ENCODE data around the gene TERC.

The TERC gene

DNA sequence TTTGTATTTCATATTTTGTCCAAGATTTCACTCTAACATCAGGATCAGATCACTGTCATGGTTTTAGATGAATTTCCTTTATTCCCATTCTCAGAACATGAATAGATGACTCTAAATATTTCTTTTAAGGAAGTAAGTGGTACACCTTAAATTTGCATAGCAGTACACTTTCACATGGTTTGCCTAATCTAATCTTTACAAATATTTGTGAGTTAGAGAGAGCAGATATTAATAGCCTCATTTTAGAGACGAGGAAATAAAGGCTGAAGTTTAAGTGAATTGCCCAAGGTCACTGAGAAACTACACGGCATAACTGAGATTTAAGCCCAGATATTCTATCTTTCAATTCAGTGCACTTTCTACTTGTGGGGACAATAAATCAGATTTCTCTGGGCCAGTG, 14.2 kb downstream of the TERC start:
- Histone ChIP-seq H2AFZ (ENCODE audit: low read length) (no peak overlapping the region), H3K4me1 (ENCODE audit: insufficient read depth, low read length, severe bottlenecking) (no peaks in the 10 kb centered on the region), H3K9me3 (ENCODE audit: low read length) (no peaks in the 10 kb centered on the region), H3K36me3 (ENCODE audit: insufficient read depth, low read length) (no peaks in the 10 kb centered on the region), H3K9me2 (ENCODE audit: low read depth, low read length) (no peaks in the 10 kb centered on the region), H3K27ac (ENCODE audit: low read depth, low read length, poor library complexity, severe bottlenecking) (no peak overlapping the region), H3K9ac (ENCODE audit: low read length) (no peak overlapping the region), H3K4me3 (ENCODE audit: low read depth, low read length, poor library complexity, severe bottlenecking) (no peak overlapping the region), H3K27me3 (ENCODE audit: insufficient read depth, low read length) (peaks cover 9% of the 10 kb centered on the region), H4K20me1 (ENCODE audit: insufficient read depth, low read length) (no peaks in the 10 kb centered on the region), H3K79me2 (ENCODE audit: insufficient read depth, low read length) (no peaks in the 10 kb centered on the region), H3K4me2 (ENCODE audit: low read length) (no peak overlapping the region), H3F3A (ENCODE audit: insufficient read depth, low read length) (no peaks in the 10 kb centered on the region)
- TF ChIP-seq, protein P1, sequence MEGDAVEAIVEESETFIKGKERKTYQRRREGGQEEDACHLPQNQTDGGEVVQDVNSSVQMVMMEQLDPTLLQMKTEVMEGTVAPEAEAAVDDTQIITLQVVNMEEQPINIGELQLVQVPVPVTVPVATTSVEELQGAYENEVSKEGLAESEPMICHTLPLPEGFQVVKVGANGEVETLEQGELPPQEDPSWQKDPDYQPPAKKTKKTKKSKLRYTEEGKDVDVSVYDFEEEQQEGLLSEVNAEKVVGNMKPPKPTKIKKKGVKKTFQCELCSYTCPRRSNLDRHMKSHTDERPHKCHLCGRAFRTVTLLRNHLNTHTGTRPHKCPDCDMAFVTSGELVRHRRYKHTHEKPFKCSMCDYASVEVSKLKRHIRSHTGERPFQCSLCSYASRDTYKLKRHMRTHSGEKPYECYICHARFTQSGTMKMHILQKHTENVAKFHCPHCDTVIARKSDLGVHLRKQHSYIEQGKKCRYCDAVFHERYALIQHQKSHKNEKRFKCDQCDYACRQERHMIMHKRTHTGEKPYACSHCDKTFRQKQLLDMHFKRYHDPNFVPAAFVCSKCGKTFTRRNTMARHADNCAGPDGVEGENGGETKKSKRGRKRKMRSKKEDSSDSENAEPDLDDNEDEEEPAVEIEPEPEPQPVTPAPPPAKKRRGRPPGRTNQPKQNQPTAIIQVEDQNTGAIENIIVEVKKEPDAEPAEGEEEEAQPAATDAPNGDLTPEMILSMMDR (IDR thresholded peaks at IDR 0.05; ENCODE audit: low read length), result no peak

DNA sequence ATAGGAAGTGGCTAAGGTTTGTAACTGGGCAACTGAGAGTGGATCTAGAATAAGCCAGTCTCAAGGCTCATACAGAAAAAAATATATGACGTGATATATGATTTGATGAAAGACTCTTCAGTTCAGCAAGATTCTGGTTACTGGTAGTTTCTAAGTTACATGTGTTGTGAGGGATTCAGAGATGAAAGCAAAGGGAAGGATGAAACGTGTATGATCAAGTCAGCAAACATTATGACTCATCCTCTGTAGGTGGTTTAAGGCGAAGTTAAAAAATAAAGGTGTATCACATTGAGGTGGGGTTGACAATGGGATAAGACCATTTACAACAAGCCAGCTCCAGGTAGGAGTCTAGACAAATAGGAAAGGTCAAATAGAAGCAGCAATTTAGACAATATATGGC, 16.2 kb downstream of the TERC start:
- Histone ChIP-seq H3F3A (ENCODE audit: insufficient read depth, low read length) (no peaks in the 10 kb centered on the region), H3K27ac (ENCODE audit: low read depth, low read length, poor library complexity, severe bottlenecking) (no peak overlapping the region), H3K9ac (ENCODE audit: low read length) (no peak overlapping the region), H3K9me2 (ENCODE audit: low read depth, low read length) (no peaks in the 10 kb centered on the region), H3K9me3 (ENCODE audit: low read length) (no peaks in the 10 kb centered on the region), H4K20me1 (ENCODE audit: insufficient read depth, low read length) (no peaks in the 10 kb centered on the region), H3K27me3 (ENCODE audit: insufficient read depth, low read length) (peaks cover 9% of the 10 kb centered on the region), H3K36me3 (ENCODE audit: insufficient read depth, low read length) (no peaks in the 10 kb centered on the region), H3K4me1 (ENCODE audit: insufficient read depth, low read length, severe bottlenecking) (no peaks in the 10 kb centered on the region), H3K4me2 (ENCODE audit: low read length) (no peak overlapping the region), H2AFZ (ENCODE audit: low read length) (no peak overlapping the region), H3K79me2 (ENCODE audit: insufficient read depth, low read length) (no peaks in the 10 kb centered on the region), H3K4me3 (ENCODE audit: low read depth, low read length, poor library complexity, severe bottlenecking) (no peak overlapping the region)
- TF ChIP-seq, protein P1 (IDR thresholded peaks at IDR 0.05; ENCODE audit: low read length), result no peak
- TF ChIP-seq EZH2 (IDR thresholded peaks at IDR 0.05; ENCODE audit: borderline replicate concordance, low read length), result no peak

DNA sequence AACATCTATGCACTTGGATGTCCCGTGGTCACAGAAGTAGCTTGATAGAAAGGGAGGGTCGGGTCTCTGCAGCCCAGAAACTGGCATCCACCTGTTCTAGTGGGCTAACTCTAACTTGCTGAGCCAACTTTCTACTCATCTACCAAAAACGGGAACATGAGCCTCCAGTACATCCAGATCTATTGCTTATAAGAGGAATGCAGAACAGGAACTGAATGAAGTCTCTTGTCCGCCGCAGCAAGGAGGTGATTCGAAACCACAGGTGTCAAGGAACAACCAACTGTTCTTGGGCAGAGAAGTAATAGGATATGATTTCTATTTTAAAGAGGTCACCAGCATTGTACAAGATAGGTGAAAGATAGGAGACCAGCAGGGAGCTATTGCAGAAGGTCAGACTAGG, 17.9 kb downstream of the TERC start:
- no peak for TF ChIP-seq EZH2 (IDR thresholded peaks at IDR 0.05; ENCODE audit: borderline replicate concordance, low read length)
- TF ChIP-seq, protein P1 (IDR thresholded peaks at IDR 0.05; ENCODE audit: low read length), result no peak
- no peak overlapping the region for H2AFZ ChIP-seq (ENCODE audit: low read length)
- H4K20me1 ChIP-seq (ENCODE audit: insufficient read depth, low read length), result no peaks in the 10 kb centered on the region
- H3K9me3 ChIP-seq (ENCODE audit: low read length), result no peaks in the 10 kb centered on the region
- H3K4me1 ChIP-seq (ENCODE audit: insufficient read depth, low read length, severe bottlenecking), result no peaks in the 10 kb centered on the region
- H3K79me2 ChIP-seq (ENCODE audit: insufficient read depth, low read length), result no peaks in the 10 kb centered on the region
- peaks cover 9% of the 10 kb centered on the region for H3K27me3 ChIP-seq (ENCODE audit: insufficient read depth, low read length)
- no peak overlapping the region for H3K27ac ChIP-seq (ENCODE audit: low read depth, low read length, poor library complexity, severe bottlenecking)
- H3K36me3 ChIP-seq (ENCODE audit: insufficient read depth, low read length), result no peaks in the 10 kb centered on the region
- H3K9ac ChIP-seq (ENCODE audit: low read length), result no peak overlapping the region
- H3K4me2 ChIP-seq (ENCODE audit: low read length), result no peak overlapping the region
- no peak overlapping the region for H3K4me3 ChIP-seq (ENCODE audit: low read depth, low read length, poor library complexity, severe bottlenecking)
- no peaks in the 10 kb centered on the region for H3F3A ChIP-seq (ENCODE audit: insufficient read depth, low read length)
- H3K9me2 ChIP-seq (ENCODE audit: low read depth, low read length), result no peaks in the 10 kb centered on the region

Data from OCI-LY1 (cell line).